H9 (cell line): ENCODE data around the gene BCAS2. TPM values are rescaled to one million over a fixed set of nuclear protein-coding genes. Genes with fewer than 3 reads are reported as not detected.

Experiments used
- DNase-seq: peaks from one replicate; pipeline ENCODE4 v3.0.0-alpha.2; 2017
- H2AFZ ChIP-seq: one replicate; pipeline ENCODE4 v1.6.1; 2013; ENCODE audit warnings: mild to moderate bottlenecking, low read length, control low read depth, moderate library complexity
- H2AK5ac ChIP-seq: 2 replicates; pipeline ENCODE4 v1.6.1; 2013; ENCODE audit warnings: low read length, control low read depth, mixed read lengths; ENCODE audit not compliant: insufficient read length
- H2BK120ac ChIP-seq: one replicate; pipeline ENCODE4 v1.6.1; 2013; ENCODE audit warnings: low read depth, mild to moderate bottlenecking, low read length, control low read depth, inconsistent platforms; ENCODE audit not compliant: poor library complexity, severe bottlenecking
- H2BK12ac ChIP-seq: 2 replicates; pipeline ENCODE4 v1.6.1; 2013; ENCODE audit warnings: low read length, control low read depth, mixed read lengths, low read depth; ENCODE audit not compliant: insufficient read length
- H2BK15ac ChIP-seq: 2 replicates; pipeline ENCODE4 v1.6.1; 2013; ENCODE audit warnings: low read depth, low read length, control low read depth
- H2BK20ac ChIP-seq: one replicate; pipeline ENCODE4 v1.6.1; 2013; ENCODE audit warnings: low read depth, mild to moderate bottlenecking, low read length, control low read depth, inconsistent platforms; ENCODE audit not compliant: poor library complexity, severe bottlenecking
- H2BK5ac ChIP-seq: 2 replicates; pipeline ENCODE4 v1.6.1; 2013; ENCODE audit warnings: low read length, control low read depth, mixed read lengths; ENCODE audit not compliant: insufficient read length
- H3K14ac ChIP-seq: 2 replicates; pipeline ENCODE4 v1.6.1; 2013; ENCODE audit warnings: low read length, control low read depth; ENCODE audit not compliant: insufficient read depth
- H3K18ac ChIP-seq: 2 replicates; pipeline ENCODE4 v1.6.1; 2013; ENCODE audit warnings: low read depth, mild to moderate bottlenecking, mixed read lengths, low read length, control low read depth; ENCODE audit not compliant: insufficient read length
- H3K23ac ChIP-seq: 2 replicates; pipeline ENCODE4 v1.6.1; 2013; ENCODE audit warnings: low read length, control low read depth, mixed read lengths, low read depth; ENCODE audit not compliant: insufficient read length
- H3K23me2 ChIP-seq: 2 replicates; pipeline ENCODE4 v1.6.1; 2013; ENCODE audit warnings: low read depth, mild to moderate bottlenecking, mixed read lengths, low read length, control low read depth; ENCODE audit not compliant: insufficient read length, poor library complexity, severe bottlenecking
- H3K27ac ChIP-seq: 2 replicates; pipeline ENCODE4 v1.5.1; 2013; ENCODE audit warnings: low read length, control low read depth, mixed read lengths, low read depth; ENCODE audit not compliant: insufficient read length
- H3K27me3 ChIP-seq: 2 replicates; pipeline ENCODE4 v1.6.1; 2013; ENCODE audit warnings: low read length, control low read depth, inconsistent platforms; ENCODE audit not compliant: insufficient read depth
- H3K4ac ChIP-seq: 2 replicates; pipeline ENCODE4 v1.6.1; 2013; ENCODE audit warnings: low read depth, mild to moderate bottlenecking, control low read depth, inconsistent platforms, low read length, moderate library complexity
- H3K4me1 ChIP-seq: 2 replicates; pipeline ENCODE4 v1.6.1; 2013; ENCODE audit warnings: low read length, control low read depth, inconsistent platforms; ENCODE audit not compliant: insufficient read depth
- H3K4me2 ChIP-seq: 2 replicates; pipeline ENCODE4 v1.6.1; 2013; ENCODE audit warnings: low read length, control low read depth, mixed read lengths; ENCODE audit not compliant: insufficient read length, insufficient read depth
- H3K56ac ChIP-seq: 2 replicates; pipeline ENCODE4 v1.6.1; 2013; ENCODE audit warnings: low read depth, mild to moderate bottlenecking, mixed read lengths, low read length, control low read depth; ENCODE audit not compliant: insufficient read length
- H3K79me1 ChIP-seq: 2 replicates; pipeline ENCODE4 v1.6.1; 2013; ENCODE audit warnings: low read depth, mild to moderate bottlenecking, moderate library complexity, low read length, control low read depth, inconsistent platforms; ENCODE audit not compliant: insufficient read depth, poor library complexity, severe bottlenecking
- H3K79me2 ChIP-seq: 2 replicates; pipeline ENCODE4 v1.6.1; 2013; ENCODE audit warnings: low read length, control low read depth, inconsistent platforms; ENCODE audit not compliant: insufficient read depth
- H3K9ac ChIP-seq: 2 replicates; pipeline ENCODE4 v1.6.1; 2013; ENCODE audit warnings: low read length, control low read depth, mixed read lengths; ENCODE audit not compliant: insufficient read length; ENCODE audit errors: extremely low read depth
- H3K9me3 ChIP-seq: one replicate; pipeline ENCODE4 v1.6.1; 2013; ENCODE audit warnings: low read depth, low read length, inconsistent platforms; ENCODE audit not compliant: control insufficient read depth
- H3T11ph ChIP-seq: one replicate; pipeline ENCODE4 v1.6.1; 2013; ENCODE audit warnings: mild to moderate bottlenecking, low read length, control low read depth, inconsistent platforms
- H4K20me1 ChIP-seq: one replicate; pipeline ENCODE4 v1.6.1; 2013; ENCODE audit not compliant: control insufficient read depth, insufficient read length, insufficient read depth
- H4K5ac ChIP-seq: 2 replicates; pipeline ENCODE4 v1.6.1; 2013; ENCODE audit warnings: low read depth, mild to moderate bottlenecking, mixed read lengths, low read length, control low read depth; ENCODE audit not compliant: insufficient read length
- H4K8ac ChIP-seq: replicated peaks from 2 replicates; pipeline ENCODE4 v1.6.1; 2013; ENCODE audit warnings: low read length, control low read depth, mixed read lengths, low read depth; ENCODE audit not compliant: insufficient read length
- H4K91ac ChIP-seq: 2 replicates; pipeline ENCODE4 v1.6.1; 2013; ENCODE audit warnings: low read depth, mild to moderate bottlenecking, moderate library complexity, mixed read lengths, low read length, control low read depth; ENCODE audit not compliant: insufficient read length
- H3K27ac Mint-ChIP-seq, 3 experiments: 2 replicates in 2 of 3; 3 replicates in 1 of 3; pipeline ENCODE4 v1.8.0; 2020 to 2021; ENCODE audit warnings: mixed read lengths in 3 of 3, mild to moderate bottlenecking in 1 of 3, moderate library complexity in 1 of 3
- H3K27me3 Mint-ChIP-seq: 2 replicates; pipeline ENCODE4 v1.8.0; 2021; ENCODE audit warnings: low read depth, mild to moderate bottlenecking, moderate library complexity, mixed read lengths
- H3K36me3 Mint-ChIP-seq, 3 experiments: 2 replicates in 2 of 3; 3 replicates in 1 of 3; pipeline ENCODE4 v1.8.0; 2020 to 2021; ENCODE audit warnings: low read depth in 3 of 3, mixed read lengths in 3 of 3; ENCODE audit not compliant: insufficient read depth in 1 of 3
- H3K4me1 Mint-ChIP-seq, 2 experiments: 2 replicates each; pipeline ENCODE4 v1.8.0; 2020; ENCODE audit warnings: mixed read lengths in 2 of 2
- H3K4me3 Mint-ChIP-seq, 2 experiments: 2 replicates in 1 of 2; 3 replicates in 1 of 2; pipeline ENCODE4 v1.8.0; 2020 to 2021; ENCODE audit warnings: mild to moderate bottlenecking in 2 of 2, mixed read lengths in 2 of 2, moderate library complexity in 1 of 2
- H3K9me3 Mint-ChIP-seq, 2 experiments: 2 replicates in 1 of 2; 3 replicates in 1 of 2; pipeline ENCODE4 v1.8.0; 2020; ENCODE audit warnings: mild to moderate bottlenecking in 2 of 2, mixed read lengths in 2 of 2, moderate library complexity in 1 of 2
- CTCF ChIP-seq: fragments of 200-600 bp; sonication (generic); conservative IDR thresholded peaks from 3 replicates; pipeline ENCODE4 v1.8.0; 2021; ENCODE audit warnings: antibody characterized with exemption, mild to moderate bottlenecking
- WGBS: extraction: QIAGEN DNeasy Blood & Tissue Kit; methylation state at CpG from one replicate; pipeline ENCODE4 v1.1.7; 2013; ENCODE audit warnings: missing lambda C conversion rate, low lambda C conversion rate, mixed read lengths; ENCODE audit not compliant: insufficient read length; ENCODE audit errors: extremely low coverage; 5-methylcytosine and 5-hydroxymethylcytosine counted together
- total RNA-seq: library from RNA; stranded (reverse); gene quantifications from 2 replicates; pipeline ENCODE4 v1.2.1, GENCODE V29; 2021

Gene BCAS2
- total RNA-seq, 1 experiment from 2014 or later: 72.1 TPM

GRCh38 chr1:114586513-114587047 is 5.2 kb upstream of the BCAS2 start:
- H3K4me3 Mint-ChIP-seq: no peak overlapping the region

More at GRCh38 chr1:114586513-114587047, 5.2 kb upstream of the BCAS2 start:
- Histone ChIP-seq H3K4ac (no peak overlapping the region), H2AFZ (no peak overlapping the region), H2AK5ac (no peak overlapping the region), H4K91ac (no peak overlapping the region), H3K79me2 (no peaks in the 10 kb centered on the region), H3K9me3 (no peaks in the 10 kb centered on the region), H3K14ac (no peak overlapping the region), H3K4me2 (no peak overlapping the region), H3K9ac (no peak overlapping the region), H3K27me3 (no peaks in the 10 kb centered on the region), H3K23ac (no peak overlapping the region), H2BK15ac (no peak overlapping the region), H3K4me1 (no peaks in the 10 kb centered on the region), H3K18ac (no peak overlapping the region), H2BK12ac (no peak overlapping the region), H4K8ac (no peak overlapping the region), H2BK5ac (no peak overlapping the region), H3T11ph (no peak overlapping the region), H2BK20ac (no peak overlapping the region), H2BK120ac (no peak overlapping the region), H3K27ac (no peak overlapping the region), H3K79me1 (no peaks in the 10 kb centered on the region), H4K5ac (no peak overlapping the region), H3K23me2 (peaks cover 5% of the 10 kb centered on the region), H3K56ac (no peak overlapping the region), H4K20me1 (no peaks in the 10 kb centered on the region)
- H3K36me3 Mint-ChIP-seq: 0 out of 7 replicates have a peak, but pooled peaks cover 0 to 2% (median 0%) of the 10 kb centered on the region in 3 experiments
- no peak for TF ChIP-seq CTCF
- WGBS: no CpG with 5 or more reads among the region's 5 CpGs
- no peak overlapping the region for H3K27ac Mint-ChIP-seq
- H3K27me3 Mint-ChIP-seq: peaks cover 4% of the 10 kb centered on the region
- H3K4me1 Mint-ChIP-seq: peaks cover 2 to 9% of the 10 kb centered on the region in 2 experiments; a peak in 3 of 4 replicates
- no peak for DNase-seq
- no peaks in the 10 kb centered on the region for H3K9me3 Mint-ChIP-seq
